IMR-90 (cell line): ENCODE data around the gene ITGAE.

Experiments used
- CEBPB ChIP-seq: IDR thresholded peaks from 2 replicates; pipeline ENCODE4 v1.6.1; 2012; ENCODE audit warnings: low read depth, low read length, improper control_type of control experiment
- CTCF ChIP-seq: conservative IDR thresholded peaks from 2 replicates; pipeline ENCODE4 v1.5.1; 2012; ENCODE audit warnings: mild to moderate bottlenecking, low read depth, low read length, improper control_type of control experiment
- FOS ChIP-seq: fragments of 150-350 bp; IDR thresholded peaks from 2 replicates; pipeline ENCODE4 v1.6.1; 2016; ENCODE audit warnings: low read depth, low read length
- MXI1 ChIP-seq: IDR thresholded peaks from 2 replicates; pipeline ENCODE4 v1.6.1; 2012; ENCODE audit warnings: low read depth, mild to moderate bottlenecking, low read length, moderate library complexity, borderline replicate concordance
- POLR2A ChIP-seq: IDR thresholded peaks from 2 replicates; pipeline ENCODE4 v1.6.1; 2012; ENCODE audit warnings: mild to moderate bottlenecking, low read depth, low read length
- RAD21 ChIP-seq: IDR thresholded peaks from 2 replicates; pipeline ENCODE4 v1.6.1; 2012; ENCODE audit warnings: low read length, improper control_type of control experiment

- TF ChIP-seq CTCF (no peak), CEBPB (no peak), RAD21 (no peak), FOS (no peak), MXI1 (no peak), POLR2A (no peak)
Observed at GRCh38 chr17:3753624-3754023, 47.4 kb downstream of the ITGAE start.
